Muscle of leg (tissue), 11 donors: Measurements from ENCODE around the gene CLDN22. TPM values are rescaled to one million over a fixed set of nuclear protein-coding genes. Genes with fewer than 3 reads are reported as not detected.
A peak's percentile ranks its signal among the peaks of the same experiment; 100 is the strongest.

ENCODE experiments used
- DNase-seq: peaks from one replicate; pipeline ENCODE4 v3.0.0; 2013
- H3K27ac ChIP-seq: one replicate; pipeline ENCODE4 v1.5.1; 2013; ENCODE audit warnings: mild to moderate bottlenecking, low read length, control low read depth
- H3K27me3 ChIP-seq: one replicate; pipeline ENCODE4 v1.6.1; 2013; ENCODE audit warnings: low read length; ENCODE audit not compliant: control insufficient read depth, insufficient read depth
- H3K36me3 ChIP-seq: one replicate; pipeline ENCODE4 v1.6.1; 2013; ENCODE audit warnings: low read length; ENCODE audit not compliant: control insufficient read depth, insufficient read depth
- H3K4me1 ChIP-seq: one replicate; pipeline ENCODE4 v1.6.1; 2013; ENCODE audit warnings: low read length; ENCODE audit not compliant: control insufficient read depth, insufficient read depth
- H3K4me3 ChIP-seq: one replicate; pipeline ENCODE4 v1.5.1; 2013; ENCODE audit warnings: low read length, control low read depth
- H3K9me3 ChIP-seq: replicated peaks from 2 replicates; pipeline ENCODE4 v1.6.1; 2013; ENCODE audit warnings: low read depth, low read length; ENCODE audit not compliant: control insufficient read depth
- WGBS: methylation state at CpG from one replicate; pipeline ENCODE4 v1.1.5; 2013; ENCODE audit warnings: missing lambda C conversion rate; ENCODE audit not compliant: insufficient coverage; 5-methylcytosine and 5-hydroxymethylcytosine counted together
- polyA plus RNA-seq, 8 donors: library from polyadenylated mRNA; unstranded; fragments of 120-200 nt; gene quantifications; one replicate each; pipeline versions ENCODE4 v1.2.1 to v1.2.3, GENCODE V29; 2013; ENCODE audit warnings: inconsistent platforms in 1 of 8, low replicate concordance in 1 of 8; ENCODE audit not compliant: insufficient read length in 8 of 8, insufficient read depth in 1 of 8
- total RNA-seq: library from RNA; stranded (reverse); fragments of 120-200 nt; gene quantifications from one replicate; pipeline ENCODE4 v1.2.4, GENCODE V29; 2013

Gene CLDN22
- total and polyA plus RNA-seq, 9 donors: 0.09 to 0.27 (median 0.21) TPM; not detected in 4

DNA sequence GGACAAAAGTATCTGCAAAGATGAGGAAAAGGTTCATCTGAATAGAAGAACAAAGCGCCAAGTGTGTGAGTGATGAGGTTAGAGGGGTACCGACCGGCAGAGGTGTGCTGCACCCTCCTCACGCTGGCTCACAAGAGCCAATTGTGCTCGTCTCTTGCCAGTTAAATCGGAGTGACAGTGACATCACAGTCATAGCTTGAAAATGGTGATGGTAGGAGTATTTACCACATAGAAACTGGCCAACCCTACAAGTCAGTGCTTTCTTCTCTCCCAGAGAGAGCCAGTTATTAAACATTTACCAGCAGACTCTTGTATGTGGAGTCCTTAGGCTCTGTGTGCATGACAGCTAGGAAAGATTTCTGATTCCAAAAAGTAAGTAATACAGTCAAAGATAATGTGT, 32.4 kb downstream of the CLDN22 start:
- no peak for DNase-seq
- no peak overlapping the region for H3K27ac ChIP-seq
- H3K4me3 ChIP-seq: no peak overlapping the region
- H3K36me3 ChIP-seq: peaks cover 43% of the 10 kb centered on the region
- H3K4me1 ChIP-seq: no peaks in the 10 kb centered on the region
- H3K9me3 ChIP-seq: no peaks in the 10 kb centered on the region
- WGBS: 100% methylated on average over 1 of the region's 6 CpGs
- H3K27me3 ChIP-seq: no peaks in the 10 kb centered on the region

DNA sequence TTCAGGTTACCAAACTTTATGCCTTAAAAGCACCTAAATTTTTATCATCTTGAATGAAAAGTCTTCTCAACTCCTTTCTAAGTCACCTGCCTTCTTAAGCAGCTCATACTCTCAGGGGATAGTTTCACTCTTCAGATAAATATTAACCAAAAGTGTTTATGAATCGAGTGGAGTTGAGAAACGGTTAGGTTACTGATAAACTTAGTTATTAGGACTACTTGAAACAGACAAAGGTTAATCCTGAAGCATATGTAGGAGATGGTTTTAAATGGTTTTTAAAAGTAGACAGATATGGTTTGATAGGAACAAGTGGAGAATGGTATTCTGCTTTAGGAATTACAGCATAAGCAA, 32.8 kb downstream of the CLDN22 start:
- no peak overlapping the region for H3K4me3 ChIP-seq
- no peaks in the 10 kb centered on the region for H3K27me3 ChIP-seq
- H3K9me3 ChIP-seq: no peaks in the 10 kb centered on the region
- WGBS: no CpG with 5 or more reads among the region's 2 CpGs
- no peak overlapping the region for H3K27ac ChIP-seq
- H3K36me3 ChIP-seq: peaks cover 47% of the 10 kb centered on the region
- no peak for DNase-seq
- no peaks in the 10 kb centered on the region for H3K4me1 ChIP-seq

DNA sequence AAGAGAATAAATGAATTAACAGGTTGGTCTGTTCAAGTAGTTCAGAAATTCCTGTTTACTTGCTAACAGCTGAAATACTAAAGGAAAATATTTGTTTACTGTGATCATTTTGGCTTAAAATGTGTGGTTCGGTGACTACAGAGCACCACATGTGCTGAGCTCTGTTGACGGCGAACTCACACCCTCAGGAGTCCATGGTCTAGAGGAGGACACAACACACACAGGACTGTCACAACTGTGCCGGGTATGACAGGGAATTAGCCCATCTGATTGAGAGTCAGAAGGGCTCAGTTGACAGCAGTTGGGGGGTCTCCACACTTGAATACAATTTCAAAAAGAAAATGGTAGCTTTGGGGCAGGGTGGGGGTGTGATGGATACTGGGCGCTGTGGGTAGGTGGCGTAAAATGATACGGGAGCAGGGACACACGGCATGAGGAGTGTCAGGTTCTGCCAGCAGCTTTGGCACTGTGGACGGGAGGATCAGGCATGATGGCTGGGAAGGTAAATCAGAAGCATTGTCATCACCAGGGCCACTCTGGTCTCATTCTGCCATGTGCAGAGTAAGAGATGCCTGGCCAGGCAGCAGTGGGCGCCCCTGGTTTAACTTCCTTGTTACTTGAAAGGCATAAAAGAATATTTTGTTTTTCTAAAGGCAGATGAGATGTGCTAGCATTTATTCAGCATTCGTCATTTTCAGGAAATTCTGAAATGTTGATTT, 33.3 kb downstream of the CLDN22 start:
- no peaks in the 10 kb centered on the region for H3K27me3 ChIP-seq
- no peak overlapping the region for H3K27ac ChIP-seq
- peaks cover 45% of the 10 kb centered on the region for H3K36me3 ChIP-seq
- H3K4me1 ChIP-seq: no peaks in the 10 kb centered on the region
- H3K4me3 ChIP-seq: no peak overlapping the region
- DNase-seq: no peak
- no peaks in the 10 kb centered on the region for H3K9me3 ChIP-seq
- WGBS: 88% methylated on average over 8 of the region's 11 CpGs

DNA sequence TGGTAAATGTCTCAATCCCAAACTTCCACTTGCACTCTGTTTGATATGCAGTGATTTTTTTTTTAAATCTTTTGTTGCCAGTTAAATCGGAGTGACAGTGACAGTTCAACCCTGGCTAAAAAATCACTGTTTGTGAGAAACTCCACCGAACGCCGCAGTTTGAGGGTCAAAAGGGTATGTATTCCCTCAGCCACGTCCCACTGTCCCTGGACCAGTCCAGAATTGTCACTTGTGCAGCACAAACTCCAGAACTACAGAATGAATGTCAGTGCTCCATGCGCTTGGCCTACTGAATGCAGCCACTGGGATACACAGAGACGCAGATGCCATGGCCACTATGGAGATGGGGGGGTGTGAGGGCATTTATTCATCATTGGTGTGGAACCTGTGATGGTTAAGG, 34.2 kb downstream of the CLDN22 start:
- peaks cover 43% of the 10 kb centered on the region for H3K36me3 ChIP-seq
- H3K27me3 ChIP-seq: no peaks in the 10 kb centered on the region
- WGBS: 98% methylated on average over 6 of the region's 7 CpGs
- no peak overlapping the region for H3K4me3 ChIP-seq
- no peaks in the 10 kb centered on the region for H3K9me3 ChIP-seq
- H3K27ac ChIP-seq: no peak overlapping the region
- H3K4me1 ChIP-seq: no peaks in the 10 kb centered on the region
- DNase-seq: no peak

DNA sequence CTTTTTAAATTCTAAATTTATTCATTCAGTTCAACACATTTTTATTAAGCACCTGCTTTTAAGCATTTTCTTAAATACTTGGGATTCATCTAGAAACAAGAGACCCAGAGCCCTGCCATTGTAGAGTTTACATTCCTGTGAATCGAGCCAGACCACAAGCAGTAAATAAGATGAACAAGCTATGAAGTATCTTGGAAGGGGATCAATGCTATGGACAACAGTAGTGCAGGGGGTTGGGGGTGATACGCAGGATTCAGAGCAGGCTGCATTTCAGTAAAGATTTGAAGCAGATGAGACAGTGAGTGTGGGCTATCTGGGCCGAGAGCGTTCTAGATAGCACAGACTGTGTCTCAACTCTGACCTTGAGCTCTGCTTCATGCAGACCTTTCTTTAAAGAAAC, 35.1 kb downstream of the CLDN22 start:
- DNase-seq: peak; percentile 11
- no peak overlapping the region for H3K27ac ChIP-seq
- H3K27me3 ChIP-seq: no peaks in the 10 kb centered on the region
- H3K9me3 ChIP-seq: no peaks in the 10 kb centered on the region
- 49% methylated on average over 2 of the region's 4 CpGs for WGBS
- no peaks in the 10 kb centered on the region for H3K4me1 ChIP-seq
- peaks cover 49% of the 10 kb centered on the region for H3K36me3 ChIP-seq
- no peak overlapping the region for H3K4me3 ChIP-seq

DNA sequence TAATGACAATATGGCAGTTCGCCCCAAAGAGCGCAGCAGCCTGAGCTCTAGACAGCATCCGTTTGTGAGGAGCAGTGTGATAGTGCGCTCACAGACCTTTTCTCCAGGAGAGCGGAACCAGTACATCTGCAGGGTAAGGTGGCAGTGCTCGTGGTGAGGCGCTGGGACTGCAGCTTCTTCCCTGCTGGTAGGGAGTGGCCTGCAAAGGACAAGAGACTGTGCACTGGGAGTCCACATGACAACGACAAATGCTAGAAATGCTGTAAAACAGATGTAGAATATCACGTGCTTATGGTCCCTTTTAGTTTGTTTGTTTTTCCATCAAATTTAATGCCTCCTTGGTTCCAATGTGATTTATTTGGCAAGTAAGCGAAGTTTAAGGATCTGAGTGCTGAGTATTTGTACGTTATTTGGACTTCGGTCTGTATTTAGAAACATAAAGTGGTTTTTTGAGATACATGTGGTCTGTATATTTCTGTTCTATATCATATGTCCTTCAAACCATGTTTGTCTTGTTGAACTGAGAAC, 35.8 kb downstream of the CLDN22 start:
- Histone ChIP-seq H3K4me1 (no peaks in the 10 kb centered on the region), H3K4me3 (no peak overlapping the region), H3K27me3 (no peaks in the 10 kb centered on the region), H3K36me3 (peaks cover 45% of the 10 kb centered on the region), H3K9me3 (no peaks in the 10 kb centered on the region), H3K27ac (no peak overlapping the region)
- no peak for DNase-seq
- WGBS: 86% methylated on average over 8 of the region's 12 CpGs

DNA sequence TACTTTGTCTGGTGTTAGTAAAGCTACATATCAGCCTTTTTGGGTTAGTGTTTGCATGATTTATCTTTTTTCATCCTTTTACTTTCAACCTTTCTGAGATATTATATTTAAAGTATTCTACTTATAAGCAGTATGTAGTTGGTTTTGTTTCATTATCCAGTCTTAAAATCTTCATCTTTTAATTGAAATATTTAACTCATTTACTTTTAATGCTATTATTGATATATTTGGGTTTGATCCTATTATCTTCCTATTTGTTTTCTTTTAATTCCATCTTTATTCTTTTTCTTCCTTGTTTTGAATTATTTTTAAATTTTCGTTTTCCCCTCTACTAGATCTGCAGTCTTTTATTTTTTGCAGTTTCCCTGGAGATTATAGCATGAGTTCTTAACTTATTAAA, 44.0 kb downstream of the CLDN22 start:
- Histone ChIP-seq H3K4me3 (no peak overlapping the region), H3K36me3 (peaks cover 9% of the 10 kb centered on the region), H3K27me3 (no peaks in the 10 kb centered on the region), H3K9me3 (peaks cover 11% of the 10 kb centered on the region), H3K27ac (no peak overlapping the region), H3K4me1 (no peaks in the 10 kb centered on the region)
- no CpG with 5 or more reads among the region's 1 CpG for WGBS
- DNase-seq: no peak

DNA sequence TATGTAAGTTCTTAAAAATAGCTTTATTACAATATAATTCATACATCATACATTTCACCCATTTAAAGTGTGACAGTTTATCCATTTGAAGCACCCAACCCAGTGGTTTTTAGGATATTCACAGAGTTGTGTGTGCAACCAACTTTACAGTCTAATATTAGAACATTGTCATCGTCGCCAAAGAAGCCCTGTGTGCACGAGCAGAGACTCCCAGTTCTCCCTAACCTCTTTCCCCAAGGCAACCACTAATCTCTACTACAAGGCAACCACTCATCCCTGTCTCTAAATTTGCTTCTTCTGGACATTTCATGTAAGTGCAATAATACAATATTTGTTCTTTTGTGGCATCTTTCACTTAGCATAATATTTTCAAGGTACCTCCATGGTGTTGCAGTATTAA, 47.7 kb downstream of the CLDN22 start:
- H3K27me3 ChIP-seq: no peaks in the 10 kb centered on the region

DNA sequence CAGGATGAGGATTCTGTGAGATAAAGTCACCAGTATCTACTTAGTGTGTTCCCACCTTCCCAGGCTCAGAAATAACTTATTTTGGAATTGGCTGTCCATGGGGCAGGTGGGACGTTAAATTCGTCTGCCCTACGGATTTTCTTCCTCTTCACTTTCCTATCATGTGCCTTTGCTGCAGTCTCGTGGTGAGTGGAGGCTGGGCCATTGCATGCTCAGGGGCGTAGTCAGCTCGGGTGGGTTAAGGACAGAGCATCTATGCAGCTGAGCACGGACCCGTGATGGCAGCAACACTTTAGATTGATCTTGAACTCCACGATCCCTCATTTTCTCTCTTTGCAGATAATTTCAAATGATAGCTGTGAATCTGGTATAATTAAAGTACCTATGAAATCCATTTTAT, 51.5 kb downstream of the CLDN22 start:
- H3K27me3 ChIP-seq: no peaks in the 10 kb centered on the region
- WGBS: 88% methylated on average over 6 of the region's 9 CpGs
- H3K27ac ChIP-seq: no peak overlapping the region
- no peaks in the 10 kb centered on the region for H3K9me3 ChIP-seq
- peaks cover 19% of the 10 kb centered on the region for H3K36me3 ChIP-seq
- H3K4me3 ChIP-seq: no peak overlapping the region
- no peak for DNase-seq
- no peaks in the 10 kb centered on the region for H3K4me1 ChIP-seq

More for the DNA sequence above, 47.7 kb downstream of the CLDN22 start:
- Histone ChIP-seq H3K36me3 (peaks cover 11% of the 10 kb centered on the region), H3K4me1 (no peaks in the 10 kb centered on the region), H3K4me3 (no peak overlapping the region), H3K27ac (no peak overlapping the region), H3K9me3 (peaks cover 11% of the 10 kb centered on the region)
- WGBS: 72% methylated on average over 3 of the region's 3 CpGs
- DNase-seq: no peak
